GM23248 (cell line): ENCODE results near the gene EXOC1. TPM values are rescaled to one million over a fixed set of nuclear protein-coding genes. Genes with fewer than 3 reads are reported as not detected.

Experiments
- DNase-seq: peaks from one replicate; pipeline ENCODE4 v3.0.0-alpha.2; 2015
- H2AFZ ChIP-seq: fragments of 200-600 bp; sonication (generic); 2 replicates; pipeline ENCODE4 v1.6.1; 2016; ENCODE audit warnings: antibody characterized with exemption
- H3F3A ChIP-seq: fragments of 200-600 bp; sonication (generic); 2 replicates; pipeline ENCODE4 v1.6.1; 2016; ENCODE audit warnings: mild to moderate bottlenecking, antibody characterized with exemption, mixed run types; ENCODE audit not compliant: insufficient read depth
- H3K27ac ChIP-seq: fragments of 200-600 bp; sonication (generic); 2 replicates; pipeline ENCODE4 v1.5.1; 2016; ENCODE audit warnings: mild to moderate bottlenecking
- H3K27me3 ChIP-seq: fragments of 200-600 bp; sonication (generic); replicated peaks from 2 replicates; pipeline ENCODE4 v1.6.1; 2016; ENCODE audit warnings: mild to moderate bottlenecking; ENCODE audit not compliant: insufficient read depth
- H3K36me3 ChIP-seq: fragments of 200-600 bp; sonication (generic); 2 replicates; pipeline ENCODE4 v1.6.1; 2016; ENCODE audit warnings: low read depth, mild to moderate bottlenecking
- H3K4me1 ChIP-seq: fragments of 200-600 bp; sonication (generic); 2 replicates; pipeline ENCODE4 v1.6.1; 2016; ENCODE audit warnings: mild to moderate bottlenecking; ENCODE audit not compliant: insufficient read depth
- H3K4me2 ChIP-seq: fragments of 200-600 bp; sonication (generic); one replicate; pipeline ENCODE4 v1.6.1; 2016; ENCODE audit warnings: mild to moderate bottlenecking; ENCODE audit not compliant: unreplicated experiment
- H3K4me3 ChIP-seq: fragments of 200-600 bp; sonication (generic); 2 replicates; pipeline ENCODE4 v1.5.1; 2016; ENCODE audit warnings: mild to moderate bottlenecking
- H3K79me2 ChIP-seq: fragments of 200-600 bp; sonication (generic); 2 replicates; pipeline ENCODE4 v1.6.1; 2016; ENCODE audit warnings: mild to moderate bottlenecking; ENCODE audit not compliant: insufficient read depth
- H3K9ac ChIP-seq: fragments of 200-600 bp; sonication (generic); 2 replicates; pipeline ENCODE4 v1.6.1; 2016; ENCODE audit warnings: mild to moderate bottlenecking
- H3K9me2 ChIP-seq: fragments of 200-600 bp; sonication (generic); 2 replicates; pipeline ENCODE4 v1.6.1; 2016; ENCODE audit warnings: mixed run types, mild to moderate bottlenecking, moderate library complexity; ENCODE audit not compliant: insufficient read depth
- H3K9me3 ChIP-seq: fragments of 200-600 bp; sonication (generic); one replicate; pipeline ENCODE4 v1.6.1; 2017; ENCODE audit warnings: low read depth
- H4K20me1 ChIP-seq: fragments of 200-600 bp; sonication (generic); 2 replicates; pipeline ENCODE4 v1.6.0; 2016; ENCODE audit not compliant: insufficient read depth
- EZH2 ChIP-seq: fragments of 200-600 bp; sonication (generic); IDR thresholded peaks from 2 replicates; pipeline ENCODE4 v1.6.1; 2018; ENCODE audit warnings: antibody characterized with exemption, mild to moderate bottlenecking; ENCODE audit not compliant: insufficient read depth, poor library complexity, severe bottlenecking
- EZH2phosphoT487 ChIP-seq: fragments of 200-600 bp; sonication (generic); IDR thresholded peaks from 2 replicates; pipeline ENCODE4 v1.6.1; 2018; ENCODE audit warnings: antibody characterized with exemption, moderate library complexity, mild to moderate bottlenecking, low read depth; ENCODE audit not compliant: insufficient read depth
- WGBS, 2 experiments: methylation state at CpG; one replicate each; pipeline ENCODE4 v1.1.6; 2015 to 2017; ENCODE audit warnings: low lambda C conversion rate in 2 of 2, low coverage in 1 of 2; ENCODE audit errors: missing lambda C conversion rate in 2 of 2; 5-methylcytosine and 5-hydroxymethylcytosine counted together
- in situ Hi-C: fragments of 300-500 bp; cut with MboI; formaldehyde crosslinking; loops from 2 replicates; pipeline ENCODE4 v1.15.0; 2020
- polyA plus RNA-seq: library from polyadenylated mRNA; unstranded; fragments of >200 nt; fragmentation: Nextera tagmentation; extraction: Ambion mirVana; gene quantifications from 2 replicates; pipeline ENCODE4 v1.2.1, GENCODE V29; 2016
- total RNA-seq: library from RNA; depleted of rRNA; stranded (reverse); fragments of >200 nt; shearing (Covaris generic); gene quantifications from 2 replicates; pipeline ENCODE4 v1.2.3, GENCODE V29; 2014

Gene EXOC1
- total and polyA plus RNA-seq, 2 experiments from 2014 or later, result 35.5 to 44.7 TPM

DNA sequence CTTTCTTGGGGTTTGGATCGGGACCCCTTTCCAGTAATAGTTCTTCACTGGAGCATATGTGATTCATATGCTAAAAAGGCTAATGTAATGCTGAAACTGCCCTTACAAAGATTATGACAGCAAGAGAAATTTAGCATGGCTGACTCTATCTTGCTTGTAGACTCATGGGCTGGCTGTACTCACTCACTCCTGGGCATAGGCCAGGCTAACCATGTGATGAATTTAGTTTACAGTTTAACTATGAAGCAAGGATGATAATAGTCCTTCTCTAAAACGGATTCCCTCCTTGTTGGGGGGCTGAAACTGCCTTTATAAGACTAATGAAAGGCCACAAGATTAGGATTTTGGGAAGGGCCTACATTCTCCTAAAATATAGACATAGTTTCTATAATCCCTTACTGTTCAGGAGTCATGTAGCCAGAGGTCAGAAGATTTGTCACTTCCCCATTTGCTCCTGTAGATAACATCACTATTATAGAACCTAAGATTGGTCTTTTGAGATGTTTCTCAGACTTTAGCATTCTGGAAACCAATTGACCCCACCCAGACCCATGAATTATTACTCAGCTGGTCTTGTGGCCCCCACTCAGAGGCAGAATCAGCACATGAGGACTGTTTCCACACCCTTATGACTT, 74.5 kb downstream of the EXOC1 start:
- H4K20me1 ChIP-seq, result no peaks in the 10 kb centered on the region
- H3K36me3 ChIP-seq, result no peaks in the 10 kb centered on the region
- no peaks in the 10 kb centered on the region for H3K27me3 ChIP-seq
- H3K4me2 ChIP-seq, result no peak overlapping the region
- no peaks in the 10 kb centered on the region for H3K79me2 ChIP-seq
- no peaks in the 10 kb centered on the region for H3K9me3 ChIP-seq
- H3K9me2 ChIP-seq, result no peaks in the 10 kb centered on the region
- H3K4me3 ChIP-seq, result no peak overlapping the region
- peak; percentile 49 for DNase-seq
- no peak overlapping the region for H3K9ac ChIP-seq
- TF ChIP-seq EZH2, result no peak
- TF ChIP-seq EZH2phosphoT487, result no peak
- no peak overlapping the region for H3K27ac ChIP-seq
- no peaks in the 10 kb centered on the region; the same call in 1 of the 2 replicates for H3K4me1 ChIP-seq
- WGBS, 2 experiments, result 44 to 50% methylated on average over 2 of the region's 2 CpGs
- in situ Hi-C loops, result no loop called here
- H3F3A ChIP-seq, result no peaks in the 10 kb centered on the region
- H2AFZ ChIP-seq, result no peak overlapping the region

- H2AFZ ChIP-seq, result no peak overlapping the region
- H3K27me3 ChIP-seq, result no peaks in the 10 kb centered on the region
- no peak overlapping the region for H3K27ac ChIP-seq
- H3K79me2 ChIP-seq, result no peaks in the 10 kb centered on the region
- H3K9me2 ChIP-seq, result no peaks in the 10 kb centered on the region
- H3K36me3 ChIP-seq, result no peaks in the 10 kb centered on the region
- H3F3A ChIP-seq, result no peaks in the 10 kb centered on the region
- TF ChIP-seq EZH2phosphoT487 (no peak), EZH2 (no peak)
- 33% methylated on average over 1 of the region's 1 CpG for WGBS, 2 experiments
- no peaks in the 10 kb centered on the region for H4K20me1 ChIP-seq
- H3K4me2 ChIP-seq, result no peak overlapping the region
- no peaks in the 10 kb centered on the region; the same call in 1 of the 2 replicates for H3K4me1 ChIP-seq
- no peaks in the 10 kb centered on the region for H3K9me3 ChIP-seq
- no peak overlapping the region for H3K9ac ChIP-seq
- H3K4me3 ChIP-seq, result no peak overlapping the region
- in situ Hi-C loops, result no loop called here
- DNase-seq, result no peak
Observed at GRCh38 chr4:55928846-55929245, 75.4 kb downstream of the EXOC1 start.

- no peaks in the 10 kb centered on the region; the same call in 1 of the 2 replicates for H3K4me1 ChIP-seq
- H3K27ac ChIP-seq, result no peak overlapping the region
- TF ChIP-seq EZH2 (no peak), EZH2phosphoT487 (no peak)
- no peaks in the 10 kb centered on the region for H4K20me1 ChIP-seq
- no peak for DNase-seq
- H3F3A ChIP-seq, result no peaks in the 10 kb centered on the region
- in situ Hi-C loops, result no loop called here
- no peaks in the 10 kb centered on the region for H3K27me3 ChIP-seq
- H3K36me3 ChIP-seq, result no peaks in the 10 kb centered on the region
- H2AFZ ChIP-seq, result no peak overlapping the region
- 48 to 49% methylated on average over 2 of the region's 2 CpGs for WGBS, 2 experiments
- no peak overlapping the region for H3K4me3 ChIP-seq
- no peaks in the 10 kb centered on the region for H3K79me2 ChIP-seq
- no peaks in the 10 kb centered on the region for H3K9me2 ChIP-seq
- H3K9me3 ChIP-seq, result no peaks in the 10 kb centered on the region
- no peak overlapping the region for H3K4me2 ChIP-seq
- H3K9ac ChIP-seq, result no peak overlapping the region
Observed at GRCh38 chr4:55931043-55931442, 77.6 kb downstream of the EXOC1 start.

- no peak overlapping the region for H2AFZ ChIP-seq
- H3K27ac ChIP-seq, result no peak overlapping the region
- no peaks in the 10 kb centered on the region; the same call in 1 of the 2 replicates for H3K4me1 ChIP-seq
- no peaks in the 10 kb centered on the region for H3K9me3 ChIP-seq
- no peaks in the 10 kb centered on the region for H3K27me3 ChIP-seq
- no peak for TF ChIP-seq EZH2phosphoT487
- no peak for TF ChIP-seq EZH2
- no peaks in the 10 kb centered on the region for H3K9me2 ChIP-seq
- no peaks in the 10 kb centered on the region; the same call in 1 of the 2 replicates for H3K36me3 ChIP-seq
- no peak overlapping the region for H3K4me2 ChIP-seq
- H3K4me3 ChIP-seq, result no peak overlapping the region
- in situ Hi-C loops, result no loop called here
- 59 to 61% methylated on average over 3 of the region's 3 CpGs for WGBS, 2 experiments
- no peak overlapping the region for H3K9ac ChIP-seq
- no peaks in the 10 kb centered on the region for H4K20me1 ChIP-seq
- DNase-seq, result peak; percentile 54
- H3F3A ChIP-seq, result no peaks in the 10 kb centered on the region
- H3K79me2 ChIP-seq, result no peaks in the 10 kb centered on the region
Observed at GRCh38 chr4:55931833-55932232, 78.4 kb downstream of the EXOC1 start.
